HG03439 (cell line): ENCODE results near the gene IMP3.

Experiments used
- ATAC-seq: cut with Tn5 transposase; IDR thresholded peaks from one replicate; pipeline ENCODE4 v1.9.1; 2021; ENCODE audit warnings: mild to moderate bottlenecking, moderate library complexity; ENCODE audit not compliant: unreplicated experiment

IMP3 gene

DNA sequence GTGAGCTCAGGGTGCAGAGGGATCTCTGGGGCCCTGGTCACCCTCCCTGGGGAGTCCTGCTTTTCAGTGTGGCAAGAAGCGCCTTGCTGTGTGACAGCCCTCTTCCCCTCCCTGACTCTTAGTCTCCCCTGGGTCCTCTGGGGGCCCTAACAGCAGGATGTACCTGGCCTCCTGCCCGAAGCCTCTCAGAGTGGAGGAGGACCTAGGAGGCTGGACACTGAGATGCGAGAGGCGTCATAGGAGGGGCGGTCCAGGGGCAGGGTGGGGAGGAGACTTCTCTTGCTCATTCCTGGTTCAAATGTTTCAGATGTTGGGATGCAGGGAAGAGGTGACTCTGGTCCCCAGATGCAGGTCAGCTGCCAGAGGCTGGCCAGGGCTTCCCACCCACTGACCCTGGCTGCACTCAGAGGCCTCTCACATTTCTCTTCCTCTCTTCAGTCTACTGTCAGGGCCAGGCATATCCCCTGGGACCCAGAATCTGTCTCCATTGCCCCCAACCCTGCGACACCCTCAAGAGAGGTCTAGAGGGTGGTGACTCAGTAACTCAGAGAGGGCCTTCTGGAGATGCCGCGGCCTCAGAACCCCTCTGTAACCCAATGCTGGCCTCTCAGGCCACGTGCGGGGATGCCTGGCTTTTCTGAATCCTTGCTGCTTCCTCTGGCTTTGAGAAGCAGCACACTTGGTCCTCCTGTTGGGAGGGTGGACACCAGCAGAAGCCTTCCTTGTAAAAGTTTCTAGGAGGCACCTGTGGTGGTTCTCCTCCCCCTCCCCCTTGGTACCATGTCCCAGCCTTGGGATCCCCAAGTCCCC lies 33.6 kb upstream of the IMP3 start:
- ATAC-seq, result no peak

DNA sequence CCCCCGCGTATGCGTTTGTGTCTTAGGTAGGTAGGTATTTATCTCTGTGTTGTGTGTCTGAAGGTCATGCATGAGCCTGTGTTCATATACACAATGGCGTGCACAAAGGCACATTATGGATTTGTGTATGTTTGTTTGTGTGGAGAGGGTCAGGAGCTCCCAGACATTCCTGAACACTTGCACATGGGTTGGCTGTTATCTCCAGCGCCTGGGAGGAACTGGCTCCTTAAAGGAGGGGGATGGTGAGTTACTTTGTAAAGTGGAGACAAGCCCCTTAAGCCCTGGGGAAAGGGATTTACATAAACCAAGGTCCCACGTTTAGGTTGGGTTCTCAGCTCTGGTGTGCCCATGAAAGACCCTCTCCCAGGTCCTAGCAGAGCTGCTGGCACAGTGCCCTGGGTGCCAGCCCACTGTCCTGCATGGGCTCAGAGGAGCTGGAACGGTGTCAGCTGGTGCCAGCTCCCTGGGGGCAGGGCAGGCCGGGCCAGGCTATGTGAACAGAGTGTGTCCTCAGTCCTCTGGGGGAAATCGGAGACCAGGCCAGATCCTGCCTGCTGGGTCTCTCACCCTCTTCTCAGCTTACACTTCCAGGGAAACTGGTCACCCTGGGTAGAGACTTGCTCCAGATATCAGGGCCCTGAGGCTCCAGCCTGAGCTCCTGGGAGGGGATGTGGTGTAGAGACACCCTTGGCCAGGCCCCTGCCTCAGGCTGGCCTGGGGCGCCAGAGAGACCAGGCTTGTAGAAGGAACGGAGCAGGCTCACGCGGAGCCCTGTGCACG lies 32.8 kb upstream of the IMP3 start:
- no peak for ATAC-seq

- ATAC-seq, result no peak
Observed at GRCh38 chr15:75671730-75672602, 31.9 kb upstream of the IMP3 start.

DNA sequence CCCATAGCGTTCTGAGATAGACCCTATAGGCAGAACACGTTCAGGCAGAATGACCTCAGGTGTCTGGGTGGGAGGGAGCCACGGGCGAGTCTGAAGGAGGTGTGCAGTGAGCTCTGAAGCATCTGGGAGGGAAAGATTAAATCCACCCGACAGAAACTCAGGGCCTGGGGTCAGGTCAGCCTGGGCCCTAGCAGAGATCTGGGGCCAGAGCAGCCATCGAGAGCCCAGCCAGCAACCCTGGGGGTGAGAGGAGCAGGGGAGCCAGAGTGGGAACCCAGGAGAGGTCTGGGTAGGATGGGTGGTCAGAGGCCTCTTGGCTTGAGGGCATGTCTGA lies 29.8 kb upstream of the IMP3 start:
- no peak for ATAC-seq

- ATAC-seq, result no peak
Observed at GRCh38 chr15:75669191-75669878, 29.3 kb upstream of the IMP3 start.

DNA sequence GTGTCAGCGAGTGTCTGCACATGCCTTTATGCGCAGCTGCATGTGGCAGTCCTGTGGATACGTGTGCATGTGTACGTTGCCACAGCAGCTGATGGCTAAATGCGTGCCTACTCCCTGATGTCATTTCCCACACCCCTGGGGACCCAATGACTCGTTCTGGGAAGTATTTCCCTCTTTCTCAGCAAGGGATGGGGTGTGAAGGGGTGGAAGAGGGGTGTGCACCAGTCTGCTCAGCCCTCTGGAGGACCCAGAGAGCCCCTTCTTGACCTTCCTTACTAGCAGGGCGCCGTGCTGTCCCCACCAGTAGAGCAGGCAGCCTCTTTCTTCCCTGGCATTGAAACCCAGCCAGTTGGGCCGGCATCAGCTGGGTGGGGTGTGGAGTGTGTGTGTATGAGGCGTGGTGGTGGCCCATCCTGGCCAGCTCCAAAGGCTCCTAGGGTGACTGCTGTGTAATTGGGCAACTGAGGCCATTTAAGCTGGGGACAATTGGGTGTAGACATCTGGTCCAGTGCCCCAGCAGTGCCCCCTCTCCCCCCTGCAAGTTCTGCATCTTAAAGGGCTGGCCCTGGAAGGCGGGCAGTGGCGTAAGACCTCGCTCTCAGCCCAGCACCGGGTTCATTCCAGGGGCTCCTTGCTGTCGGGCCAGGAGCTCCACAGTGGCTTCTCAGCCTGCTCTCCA lies 26.9 kb upstream of the IMP3 start:
- ATAC-seq, result no peak

DNA sequence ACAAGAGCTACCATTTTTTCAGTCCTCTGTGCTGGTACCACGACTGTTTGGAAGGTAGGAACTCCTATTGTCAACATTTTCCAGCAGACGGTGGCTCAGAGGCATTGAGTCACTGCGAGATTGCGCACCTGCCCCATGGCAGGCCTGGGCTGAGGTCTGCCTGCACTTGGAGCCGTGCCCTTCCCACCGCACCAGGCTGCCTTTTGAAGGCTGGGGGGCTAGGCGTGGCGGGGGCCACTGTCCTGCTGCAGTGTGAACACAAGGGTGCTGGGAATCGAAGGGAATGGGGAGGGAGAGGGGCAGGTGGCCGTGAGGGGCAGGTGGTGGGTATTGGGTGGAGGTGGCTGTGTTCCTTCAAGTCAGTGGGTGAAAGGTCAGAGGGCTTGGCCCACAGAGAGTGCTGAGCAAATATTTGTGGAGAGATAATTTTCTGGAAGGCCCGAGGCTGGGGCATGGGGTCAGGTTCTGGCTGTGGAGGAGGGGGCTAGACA lies 24.0 kb upstream of the IMP3 start:
- ATAC-seq, result no peak

DNA sequence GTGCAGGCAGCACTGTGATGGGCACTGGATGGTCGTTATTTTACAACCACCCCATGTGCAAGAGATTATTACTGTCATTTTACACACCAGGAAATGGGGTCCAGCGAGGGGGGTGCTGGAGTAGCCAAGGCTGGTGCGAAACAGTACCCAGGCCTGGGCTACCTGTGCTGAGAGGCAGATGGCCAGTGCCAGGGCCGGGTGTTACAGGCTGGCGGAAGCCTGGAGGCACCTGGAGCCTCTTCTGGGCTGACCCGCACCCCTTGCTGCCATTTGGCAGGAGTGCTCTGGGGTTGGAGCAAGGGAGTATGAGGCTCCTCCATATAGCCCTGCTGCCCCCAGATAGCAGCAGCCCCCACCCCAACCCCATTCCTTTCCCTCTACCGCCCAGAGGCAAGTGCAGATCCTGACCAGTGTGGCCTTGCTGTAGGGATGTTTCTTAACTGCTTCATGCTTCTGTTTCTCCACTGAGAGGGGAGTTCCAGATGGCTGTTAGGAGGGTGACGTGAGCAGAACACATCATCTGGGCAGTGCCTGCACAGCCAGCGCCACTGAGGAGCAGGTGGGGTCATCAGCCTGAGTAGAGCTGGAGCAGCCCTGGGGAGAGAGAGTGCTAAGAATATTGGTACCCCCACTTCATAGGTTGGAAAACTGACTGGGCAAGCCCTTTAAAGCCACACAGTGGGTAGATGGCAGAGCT lies 22.9 kb upstream of the IMP3 start:
- ATAC-seq, result no peak

GRCh38 chr15:75661756-75662140 lies 21.7 kb upstream of the IMP3 start:
- no peak for ATAC-seq

DNA sequence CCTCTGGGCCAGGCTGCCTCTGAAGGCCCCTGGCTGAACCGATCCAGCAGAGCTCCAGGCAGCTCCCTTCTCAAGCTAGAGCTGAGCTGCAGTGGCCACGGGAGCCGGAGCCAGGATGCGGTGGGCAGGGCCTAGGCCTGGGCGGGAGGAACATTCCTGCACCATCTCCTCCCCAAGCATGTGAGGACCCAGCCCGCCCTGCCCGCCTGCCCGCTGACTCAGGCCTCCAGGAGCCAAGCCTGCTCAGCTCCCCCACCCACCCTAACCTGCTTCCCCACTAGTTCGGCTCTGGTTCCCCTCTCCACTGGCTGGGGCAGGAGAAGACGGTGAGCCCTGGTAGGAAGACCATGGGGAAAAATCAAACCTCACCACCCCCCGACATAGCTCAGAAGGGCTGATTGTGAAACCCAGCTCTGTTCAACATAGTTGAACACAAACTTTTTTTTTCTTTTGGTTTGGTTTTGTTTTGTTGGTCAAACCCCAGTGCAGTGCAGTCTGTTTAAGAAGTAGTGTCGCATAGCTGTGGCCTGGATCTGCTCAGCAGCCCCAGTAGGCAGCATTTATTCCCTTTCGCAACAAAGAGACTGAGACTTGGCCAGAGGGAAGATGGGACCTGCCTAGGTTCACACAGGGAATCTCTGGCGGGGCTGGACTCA lies 21.2 kb upstream of the IMP3 start:
- no peak for ATAC-seq

GRCh38 chr15:75659928-75660645 lies 20.1 kb upstream of the IMP3 start:
- ATAC-seq, result no peak

GRCh38 chr15:75659141-75659771 lies 19.2 kb upstream of the IMP3 start:
- ATAC-seq, result no peak

DNA sequence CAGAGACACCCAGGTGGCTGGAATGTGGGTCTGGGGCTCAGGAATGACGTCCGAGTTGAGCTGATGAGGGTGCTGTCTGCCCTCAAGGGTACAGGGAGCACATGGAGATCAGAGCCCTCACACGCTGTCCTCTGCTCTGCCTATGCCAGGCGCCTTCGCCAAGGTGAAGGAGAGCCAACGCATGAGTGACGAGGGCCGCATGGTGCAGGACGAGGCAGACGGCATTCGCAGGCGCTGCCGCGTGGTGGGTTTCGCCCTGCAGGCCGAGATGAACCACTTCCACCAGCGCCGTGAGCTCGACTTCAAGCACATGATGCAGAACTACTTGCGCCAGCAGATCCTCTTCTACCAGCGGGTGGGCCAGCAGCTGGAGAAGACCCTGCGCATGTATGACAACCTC lies 16.8 kb upstream of the IMP3 start:
- no peak for ATAC-seq

DNA sequence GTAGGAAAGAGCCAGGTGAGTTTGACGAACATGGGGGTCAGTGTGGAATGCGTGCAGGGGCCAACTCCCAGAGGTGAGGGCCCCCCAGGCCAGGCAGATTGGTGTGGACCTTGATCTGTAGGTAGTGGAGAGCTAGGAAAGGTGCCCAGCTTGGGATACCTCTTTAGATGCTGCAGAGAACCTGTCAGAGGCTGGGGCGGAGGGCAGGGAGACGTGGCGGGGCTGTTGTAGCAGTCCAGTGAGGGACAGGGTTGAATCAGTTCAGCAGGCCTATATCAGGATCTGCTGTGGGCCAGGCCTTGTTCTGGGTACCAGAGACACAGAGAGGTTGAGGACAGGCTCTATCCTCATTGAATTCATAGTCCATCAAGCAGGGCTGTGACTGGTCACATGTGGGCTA lies 16.3 kb upstream of the IMP3 start:
- ATAC-seq, result no peak

DNA sequence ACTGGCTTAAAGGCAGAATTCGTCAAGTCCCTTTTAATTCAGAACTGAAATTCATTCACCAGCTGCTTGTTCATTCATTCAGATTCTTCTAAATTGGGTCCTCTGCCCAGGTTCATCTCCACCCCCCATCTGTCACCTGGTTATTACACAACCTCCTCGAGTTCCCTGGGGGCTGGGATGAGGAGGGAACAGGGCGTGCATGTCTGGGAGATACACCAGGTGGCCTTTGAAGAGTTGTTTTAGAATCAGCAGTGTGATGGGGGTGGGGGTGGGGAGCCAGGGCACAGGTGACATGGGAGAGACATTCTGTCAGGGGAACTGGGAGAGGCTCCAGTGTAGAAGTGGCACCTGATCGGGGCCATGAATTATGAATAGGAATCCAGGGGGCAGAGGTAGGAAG lies 15.9 kb upstream of the IMP3 start:
- ATAC-seq, result no peak

GRCh38 chr15:75654201-75654907 lies 14.3 kb upstream of the IMP3 start:
- ATAC-seq, result no peak

DNA sequence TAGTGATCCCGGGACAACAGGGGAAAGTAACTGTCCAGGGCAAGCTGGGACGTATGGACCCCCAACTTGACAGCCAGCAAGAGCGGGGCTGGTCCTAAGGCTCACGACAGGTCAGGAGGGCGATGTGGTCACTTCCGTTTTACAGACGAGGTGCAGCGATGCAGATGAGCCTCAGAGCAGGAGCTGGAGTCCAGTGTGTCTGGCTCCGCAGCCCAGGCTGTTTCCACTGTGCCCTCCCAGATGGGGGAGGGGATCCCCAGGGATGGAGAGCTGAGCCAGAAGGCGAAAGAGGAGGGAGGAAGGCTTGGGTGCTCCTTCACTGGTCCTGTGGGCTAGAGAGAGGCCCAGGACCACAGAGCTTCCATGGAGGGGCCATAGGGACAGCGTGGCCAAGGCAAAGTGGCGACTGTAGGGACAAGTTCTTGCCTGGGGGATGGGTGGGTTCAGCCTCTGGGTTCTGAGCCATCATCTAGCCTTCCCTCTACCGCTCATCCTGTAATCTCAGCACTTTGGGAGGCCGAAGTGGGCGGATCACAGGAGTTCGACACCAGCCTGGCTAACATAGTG lies 13.4 kb upstream of the IMP3 start:
- ATAC-seq, result no peak
